ENCODE data around the gene PPAN.

Gene PPAN

DNA sequence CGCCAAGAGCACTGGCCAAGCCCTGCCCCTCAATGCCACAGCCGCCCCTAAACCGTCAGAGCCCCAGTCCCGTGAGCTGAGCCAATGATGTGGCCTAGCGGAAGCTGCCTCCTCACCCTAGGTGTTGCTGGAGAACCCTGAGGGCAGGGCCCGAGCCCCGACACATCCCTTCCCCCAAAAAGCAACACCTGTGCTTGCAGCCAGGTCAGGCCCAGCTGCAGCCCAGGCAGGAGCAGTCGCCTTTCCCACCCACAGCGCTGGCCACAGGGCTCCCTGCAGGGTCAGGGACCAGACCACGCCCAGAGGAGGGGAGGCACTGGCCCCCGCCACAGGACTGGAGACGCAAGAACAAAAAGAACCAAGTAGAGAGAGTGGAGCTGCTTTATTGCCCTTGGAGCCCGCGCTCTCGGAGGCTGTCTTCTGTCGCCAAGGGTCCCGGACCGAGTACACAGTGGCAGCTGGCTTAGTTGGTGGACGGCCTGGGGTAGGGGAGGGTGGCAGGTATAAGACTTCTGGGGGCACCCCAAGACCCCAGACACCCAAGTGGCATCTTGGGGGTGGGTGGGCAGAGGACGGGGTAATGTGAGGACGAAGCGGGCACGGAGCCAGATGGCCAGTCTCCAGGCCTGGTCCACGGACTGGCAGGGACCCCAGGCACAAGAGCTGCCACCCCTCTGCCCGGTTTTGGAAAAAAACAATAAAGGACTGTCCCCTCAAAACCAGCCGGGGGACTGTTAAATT is 8.7 kb downstream of the PPAN start:
- H3K27ac ChIP-seq, result no peak overlapping the region
- no peak for TF ChIP-seq ZFX (IDR thresholded peaks at IDR 0.05)
- TF ChIP-seq, protein P1, sequence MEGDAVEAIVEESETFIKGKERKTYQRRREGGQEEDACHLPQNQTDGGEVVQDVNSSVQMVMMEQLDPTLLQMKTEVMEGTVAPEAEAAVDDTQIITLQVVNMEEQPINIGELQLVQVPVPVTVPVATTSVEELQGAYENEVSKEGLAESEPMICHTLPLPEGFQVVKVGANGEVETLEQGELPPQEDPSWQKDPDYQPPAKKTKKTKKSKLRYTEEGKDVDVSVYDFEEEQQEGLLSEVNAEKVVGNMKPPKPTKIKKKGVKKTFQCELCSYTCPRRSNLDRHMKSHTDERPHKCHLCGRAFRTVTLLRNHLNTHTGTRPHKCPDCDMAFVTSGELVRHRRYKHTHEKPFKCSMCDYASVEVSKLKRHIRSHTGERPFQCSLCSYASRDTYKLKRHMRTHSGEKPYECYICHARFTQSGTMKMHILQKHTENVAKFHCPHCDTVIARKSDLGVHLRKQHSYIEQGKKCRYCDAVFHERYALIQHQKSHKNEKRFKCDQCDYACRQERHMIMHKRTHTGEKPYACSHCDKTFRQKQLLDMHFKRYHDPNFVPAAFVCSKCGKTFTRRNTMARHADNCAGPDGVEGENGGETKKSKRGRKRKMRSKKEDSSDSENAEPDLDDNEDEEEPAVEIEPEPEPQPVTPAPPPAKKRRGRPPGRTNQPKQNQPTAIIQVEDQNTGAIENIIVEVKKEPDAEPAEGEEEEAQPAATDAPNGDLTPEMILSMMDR (conservative IDR thresholded peaks at IDR 0.05), result no peak

DNA sequence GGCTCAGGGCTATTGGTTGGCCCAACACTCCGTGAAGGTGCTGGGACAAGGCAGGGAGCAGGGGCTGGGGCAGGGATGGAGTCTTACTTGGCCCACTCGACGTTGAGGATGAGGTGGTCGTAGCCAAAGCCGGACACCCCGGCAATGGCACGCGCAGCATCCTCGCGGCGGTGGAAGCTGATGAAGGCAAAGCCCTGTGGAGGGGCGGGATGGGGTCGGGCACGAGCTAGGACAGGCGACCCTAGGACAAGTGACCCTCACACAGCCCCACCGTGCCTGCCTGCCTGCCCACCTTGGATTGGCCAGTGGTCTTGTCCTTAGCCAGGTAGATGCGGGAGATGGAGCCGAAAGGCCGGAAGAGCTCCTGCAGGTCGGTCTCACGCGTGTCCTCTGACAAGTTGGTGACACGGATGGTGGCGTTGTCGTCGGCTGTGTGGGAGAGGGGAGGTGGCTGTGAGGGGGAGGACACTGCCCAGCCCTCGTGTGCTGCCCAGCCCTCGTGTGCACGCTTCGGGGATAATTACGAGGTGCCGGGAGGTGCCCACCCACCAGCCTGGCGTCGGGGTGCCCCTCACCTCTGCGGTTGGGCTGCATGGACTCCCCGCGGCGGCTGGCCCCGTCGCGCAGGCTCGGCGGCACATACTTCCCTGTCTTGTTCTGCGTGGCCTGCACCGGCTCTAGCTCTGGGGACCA is 9.4 kb downstream of the PPAN start:
- TF ChIP-seq, protein P1 (conservative IDR thresholded peaks at IDR 0.05), result no peak
- TF ChIP-seq ZFX (IDR thresholded peaks at IDR 0.05), result no peak
- no peak overlapping the region for H3K27ac ChIP-seq

DNA sequence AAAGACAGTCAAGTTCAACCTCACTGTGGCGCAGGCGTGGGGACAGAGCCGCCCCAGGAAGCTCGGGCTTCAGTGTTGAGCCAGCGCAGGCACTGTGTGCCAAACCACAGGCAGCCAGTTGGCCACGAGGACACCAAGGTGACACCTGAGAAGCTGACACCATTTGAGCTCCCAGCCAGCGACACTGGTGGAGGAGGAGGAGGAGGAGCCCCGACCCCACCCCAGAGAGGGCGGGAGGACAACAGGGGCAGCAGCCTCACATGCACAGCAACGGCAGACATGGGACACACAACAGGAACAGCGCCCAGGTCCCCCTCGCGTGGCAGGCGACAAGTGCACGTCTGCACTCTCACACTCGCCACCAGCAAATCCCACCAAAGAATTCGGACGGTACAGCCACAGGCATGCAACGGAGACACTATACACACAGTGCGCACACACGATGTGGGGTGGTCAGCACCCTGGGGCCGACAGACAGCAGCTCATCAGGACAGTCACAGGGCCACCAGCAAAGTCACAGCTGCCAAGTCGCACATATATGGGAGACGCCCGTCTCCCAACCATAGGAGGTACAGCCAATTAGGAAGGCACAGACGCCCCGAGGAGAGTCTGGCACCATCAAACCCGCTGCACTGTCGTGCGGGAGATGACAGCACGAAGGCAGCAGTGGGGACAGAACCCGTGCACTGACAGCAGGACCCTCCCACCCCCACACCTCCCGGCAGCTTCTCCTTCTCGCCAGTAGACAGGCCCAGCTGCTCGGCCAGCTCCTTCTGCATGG is 10.1 kb downstream of the PPAN start:
- TF ChIP-seq ZFX (IDR thresholded peaks at IDR 0.05), result no peak
- TF ChIP-seq, protein P1 (conservative IDR thresholded peaks at IDR 0.05), result no peak
- no peak overlapping the region for H3K27ac ChIP-seq

DNA sequence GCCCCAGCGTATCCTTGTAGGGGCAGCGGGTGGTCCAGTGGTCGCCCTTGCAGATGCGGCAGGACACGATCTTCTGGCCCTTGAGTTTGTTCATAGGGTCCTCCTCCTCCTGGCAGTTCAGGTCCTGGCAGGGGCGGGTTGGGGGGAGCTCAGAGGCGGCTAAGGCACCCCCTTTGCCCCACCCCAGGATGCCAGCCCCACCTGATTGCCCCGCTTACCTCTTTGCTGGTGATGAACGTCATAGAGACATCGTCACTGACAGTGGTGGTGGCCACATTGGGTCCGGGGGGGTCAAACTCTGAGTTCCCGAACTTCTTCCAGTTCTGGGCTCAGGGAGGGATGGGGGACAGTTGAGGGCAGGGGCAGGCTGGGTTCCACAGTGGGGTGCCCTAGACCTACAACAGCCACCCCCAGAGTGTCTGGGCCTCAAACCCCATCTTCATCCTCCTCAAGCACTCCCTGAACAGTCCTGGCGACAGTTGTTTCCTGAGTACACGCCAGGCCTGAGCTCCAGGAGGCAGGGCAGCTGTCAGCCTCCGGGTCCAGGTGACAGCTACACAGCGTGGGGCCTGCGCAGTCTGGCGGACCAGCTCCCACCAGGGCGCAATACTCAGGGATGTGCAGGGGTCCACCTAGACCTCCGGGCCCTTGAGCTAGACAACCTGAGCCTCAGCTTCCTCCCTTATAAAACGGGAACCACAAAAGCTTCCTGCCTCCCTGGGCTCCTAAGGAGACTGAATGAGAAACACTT is 10.9 kb downstream of the PPAN start:
- no peak overlapping the region for H3K27ac ChIP-seq
- TF ChIP-seq, protein P1 (conservative IDR thresholded peaks at IDR 0.05), result no peak
- no peak for TF ChIP-seq ZFX (IDR thresholded peaks at IDR 0.05)

DNA sequence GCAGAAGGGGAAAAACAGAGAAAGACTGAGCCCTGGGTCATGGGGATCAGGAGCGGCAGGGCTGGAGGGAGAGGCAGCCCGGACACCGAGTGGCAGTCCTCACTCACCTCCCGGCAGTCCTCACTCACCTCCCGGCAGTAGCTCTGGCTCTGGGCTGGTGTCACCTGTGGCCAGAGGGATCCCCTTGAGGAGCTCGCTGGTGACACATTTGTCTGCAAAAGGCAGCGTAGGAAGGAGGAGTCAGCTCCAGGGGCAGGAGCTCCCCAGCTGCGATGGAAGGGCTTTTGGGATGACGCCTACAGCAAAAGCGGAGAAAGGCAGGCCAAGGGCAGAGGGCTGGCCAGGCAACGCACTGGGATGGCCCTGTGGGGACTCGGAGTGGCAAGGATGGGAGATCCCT is 12.8 kb downstream of the PPAN start:
- H3K27ac ChIP-seq, result peak overlapping the region; percentile 80
- TF ChIP-seq, protein P1 (conservative IDR thresholded peaks at IDR 0.05), result no peak
- TF ChIP-seq ZFX (IDR thresholded peaks at IDR 0.05), result no peak

DNA sequence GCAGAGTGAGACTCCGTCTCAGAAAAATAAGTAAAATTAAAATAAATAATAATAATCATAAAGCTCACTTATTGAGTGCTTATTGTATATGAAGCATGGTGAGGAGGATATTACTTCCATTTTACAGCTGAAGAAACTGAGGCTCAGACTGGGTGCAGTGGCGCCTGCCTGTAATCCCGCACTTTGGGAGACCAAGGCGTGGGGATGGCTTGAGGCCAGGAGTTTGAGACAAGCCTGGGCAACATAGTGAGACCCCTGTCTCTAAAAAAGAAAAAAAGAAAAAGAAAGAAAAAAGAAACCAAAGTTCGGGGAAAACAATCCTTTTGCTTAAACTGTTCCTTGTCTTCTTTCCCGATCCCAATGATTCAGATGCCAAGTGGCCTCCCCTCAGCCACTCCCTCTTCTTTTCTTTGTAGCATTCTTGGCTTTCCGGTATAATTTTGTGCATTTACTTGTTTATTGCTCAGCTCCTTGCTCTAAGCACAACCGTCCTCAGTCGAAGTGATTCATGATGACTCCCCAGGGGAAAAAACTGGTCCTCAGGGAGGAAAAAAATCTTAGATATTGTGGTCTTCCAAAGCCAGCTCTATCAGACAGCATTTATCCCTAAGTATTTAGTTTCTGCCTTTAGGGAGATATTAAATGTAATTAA is 14.5 kb downstream of the PPAN start:
- TF ChIP-seq, protein P1 (conservative IDR thresholded peaks at IDR 0.05), result no peak
- TF ChIP-seq ZFX (IDR thresholded peaks at IDR 0.05), result no peak
- no peak overlapping the region for H3K27ac ChIP-seq
